ENCODE results near the gene DYNC1H1. TPM values are rescaled to one million over a fixed set of nuclear protein-coding genes. Genes with fewer than 3 reads are reported as not detected.

Gene DYNC1H1
- total RNA-seq, 6 donors from 2014 or later: 352 to 556 (median 447) TPM

GRCh38 chr14:102085488-102085887 is 121.1 kb downstream of the DYNC1H1 start:
- H3K27me3 ChIP-seq: no peaks in the 10 kb centered on the region
- no peak for DNase-seq
- peak overlapping the region in 3 of 4 donors; percentile 100 for H3K27ac ChIP-seq
- ATAC-seq (ENCODE audit: low FRiP score in 2 of 2): no peak
- no peaks in the 10 kb centered on the region for H3K9me3 ChIP-seq
- WGBS, 2 donors: 43 to 52% methylated on average over 8 to 10 of the region's 10 CpGs
- peaks cover 40 to 55% (median 47%) of the 10 kb centered on the region in 4 donors for H3K36me3 ChIP-seq
- TF ChIP-seq POLR2AphosphoS5 (IDR thresholded peaks at IDR 0.05) (no peak), POLR2A (IDR thresholded peaks at IDR 0.05) (no peak), EP300 (IDR thresholded peaks at IDR 0.05) (no peak), CTCF (IDR thresholded peaks at IDR 0.05) (no peak)
- H3K4me1 ChIP-seq: peaks cover 36 to 57% (median 52%) of the 10 kb centered on the region in 4 donors
- peak overlapping the region in 3 of 4 donors; percentile 76 to 91 (median 80) for H3K4me3 ChIP-seq

GRCh38 chr14:102085948-102086708 is 121.8 kb downstream of the DYNC1H1 start:
- Histone ChIP-seq H3K9me3 (no peaks in the 10 kb centered on the region), H3K36me3 (peaks cover 33 to 48% (median 41%) of the 10 kb centered on the region in 4 donors), H3K4me1 (peaks cover 36 to 57% (median 52%) of the 10 kb centered on the region in 4 donors), H3K27me3 (no peaks in the 10 kb centered on the region), H3K4me3 (peak overlapping the region; percentile 55 to 91 (median 78)), H3K27ac (peak overlapping the region; percentile 99 to 100 (median 100))
- TF ChIP-seq POLR2AphosphoS5 (IDR thresholded peaks at IDR 0.05): peak; percentile 5 to 6
- no peak for TF ChIP-seq EP300 (IDR thresholded peaks at IDR 0.05)
- 5 to 6% methylated on average over 19 to 28 of the region's 49 CpGs for WGBS, 2 donors
- peak in 1 of 2 donors; percentile 46 for ATAC-seq (ENCODE audit: low FRiP score in 2 of 2)
- peak in 1 of 2 donors; percentile 52 for DNase-seq

GRCh38 chr14:102086709-102086971 is 122.3 kb downstream of the DYNC1H1 start:
- WGBS, 2 donors: 0% methylated on average over 7 of the region's 32 CpGs; no CpG with 5 or more reads in 1 of the 2 donors
- peaks cover 28 to 43% (median 36%) of the 10 kb centered on the region in 4 donors for H3K36me3 ChIP-seq
- H3K9me3 ChIP-seq: no peaks in the 10 kb centered on the region
- peak overlapping the region; percentile 55 to 91 (median 78) for H3K4me3 ChIP-seq
- peaks cover 36 to 56% (median 52%) of the 10 kb centered on the region in 4 donors for H3K4me1 ChIP-seq
- peak overlapping the region; percentile 99 to 100 (median 100) for H3K27ac ChIP-seq
- DNase-seq (no peak), ATAC-seq (ENCODE audit: low FRiP score in 2 of 2) (peak in 1 of 2 donors; percentile 35)
- TF ChIP-seq POLR2A (IDR thresholded peaks at IDR 0.05): no peak
- no peaks in the 10 kb centered on the region for H3K27me3 ChIP-seq

GRCh38 chr14:102086972-102087761 is 122.8 kb downstream of the DYNC1H1 start, which contains the start of gene HSP90AA1:
TSS of gene HSP90AA1 (minus strand) at chr14:102087044. CDS start at chr14:102086378, 666 bp downstream.
- no peaks in the 10 kb centered on the region for H3K9me3 ChIP-seq
- H3K27ac ChIP-seq: peak within 1 kb of the TSS; percentile 99 to 100 (median 100)
- H3K4me3 ChIP-seq: peak within 1 kb of the TSS; percentile 55 to 91 (median 78)
- DNase-seq: peak; percentile 91 to 99
- ATAC-seq (ENCODE audit: low FRiP score in 2 of 2): peak; percentile 91 to 95
- H3K4me1 ChIP-seq: peaks cover 33 to 52% (median 47%) of the 10 kb centered on the region in 4 donors
- WGBS, 2 donors: 1% methylated on average over 24 to 77 of the region's 106 CpGs
- TF ChIP-seq CTCF (IDR thresholded peaks at IDR 0.05) (peak in 4 of 6 experiments; percentile 6 to 34 (median 10)), EP300 (IDR thresholded peaks at IDR 0.05) (peak in 1 of 4 donors; percentile 84), POLR2AphosphoS5 (IDR thresholded peaks at IDR 0.05) (peak; percentile 99 to 100), POLR2A (IDR thresholded peaks at IDR 0.05) (peak; percentile 90 to 99 (median 98))
- H3K36me3 ChIP-seq: peaks cover 26 to 38% (median 31%) of the 10 kb centered on the region in 4 donors
- H3K27me3 ChIP-seq: no peaks in the 10 kb centered on the region

- H3K36me3 ChIP-seq: peaks cover 20 to 33% (median 26%) of the 10 kb centered on the region in 4 donors
- H3K4me1 ChIP-seq: peaks cover 33 to 51% (median 44%) of the 10 kb centered on the region in 4 donors
- no peaks in the 10 kb centered on the region for H3K27me3 ChIP-seq
- TF ChIP-seq POLR2A (IDR thresholded peaks at IDR 0.05) (no peak), EP300 (IDR thresholded peaks at IDR 0.05) (no peak), CTCF (IDR thresholded peaks at IDR 0.05) (no peak), POLR2AphosphoS5 (IDR thresholded peaks at IDR 0.05) (no peak)
- ATAC-seq (ENCODE audit: low FRiP score in 2 of 2) (no peak), DNase-seq (peak in 1 of 2 donors; percentile 84)
- H3K9me3 ChIP-seq: no peaks in the 10 kb centered on the region
- WGBS, 2 donors: 14 to 18% methylated on average over 11 of the region's 11 CpGs
- H3K27ac ChIP-seq: peak overlapping the region; percentile 99 to 100 (median 100)
- peak overlapping the region; percentile 16 to 91 (median 78) for H3K4me3 ChIP-seq
These were observed 123.3 kb downstream of the DYNC1H1 start for GRCh38 chr14:102087762-102088011.
